Measurements from ENCODE around the gene ZDHHC1.

Gene ZDHHC1

DNA sequence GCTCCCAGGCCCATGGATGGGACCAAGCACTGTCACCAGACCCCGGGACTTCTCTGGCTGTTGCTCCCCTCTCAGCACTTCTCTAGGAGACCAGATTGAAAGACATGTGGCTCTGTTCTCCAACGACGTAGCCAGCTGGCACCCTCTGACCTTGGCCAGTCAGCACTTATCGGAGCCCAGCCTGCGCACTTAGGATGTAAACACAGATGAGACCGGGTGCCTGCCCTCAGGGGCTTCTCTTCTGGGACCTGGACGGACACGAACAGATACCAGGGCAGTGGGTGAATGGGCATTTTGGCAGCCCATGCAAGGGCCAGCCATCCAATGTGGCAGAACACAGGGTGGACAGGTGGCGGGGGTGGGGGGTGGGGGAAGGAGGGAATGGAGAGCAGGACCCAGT, 6.6 kb downstream of the ZDHHC1 start:
- DNase-seq (ENCODE audit: low read depth) = no peak

DNA sequence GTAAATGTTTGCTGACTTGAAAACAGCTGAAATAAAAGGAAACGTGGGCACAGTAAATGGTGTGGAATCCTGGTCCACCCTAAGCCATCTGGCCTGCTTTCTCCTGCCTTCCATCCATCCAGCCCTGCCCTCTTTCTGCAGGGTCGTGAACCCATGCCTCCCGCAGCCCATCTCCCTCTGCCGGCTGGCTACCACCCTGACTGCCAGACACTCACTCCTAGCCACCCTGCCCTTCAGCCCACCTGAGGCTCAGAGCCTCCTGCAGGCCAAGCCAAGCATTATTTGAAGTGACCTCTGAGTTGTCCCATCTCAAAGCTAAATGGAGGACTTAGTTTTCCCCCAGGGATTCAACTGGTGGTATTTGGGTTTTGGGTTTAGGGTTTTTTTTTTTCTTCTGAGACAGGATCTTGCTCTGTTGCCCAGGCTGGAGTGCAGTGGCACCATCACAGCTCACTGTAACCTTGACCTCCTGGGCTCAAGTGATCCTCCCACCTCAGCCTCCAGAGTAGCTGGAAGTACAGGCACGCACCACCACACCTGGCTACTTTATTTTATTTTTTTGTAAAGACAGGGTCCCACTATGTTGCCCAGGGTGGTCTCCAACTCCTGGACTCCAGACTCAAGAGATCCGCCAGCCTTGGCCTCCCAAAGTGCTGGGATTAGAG, 8.4 kb downstream of the ZDHHC1 start:
- no peak for DNase-seq (ENCODE audit: low read depth)

DNA sequence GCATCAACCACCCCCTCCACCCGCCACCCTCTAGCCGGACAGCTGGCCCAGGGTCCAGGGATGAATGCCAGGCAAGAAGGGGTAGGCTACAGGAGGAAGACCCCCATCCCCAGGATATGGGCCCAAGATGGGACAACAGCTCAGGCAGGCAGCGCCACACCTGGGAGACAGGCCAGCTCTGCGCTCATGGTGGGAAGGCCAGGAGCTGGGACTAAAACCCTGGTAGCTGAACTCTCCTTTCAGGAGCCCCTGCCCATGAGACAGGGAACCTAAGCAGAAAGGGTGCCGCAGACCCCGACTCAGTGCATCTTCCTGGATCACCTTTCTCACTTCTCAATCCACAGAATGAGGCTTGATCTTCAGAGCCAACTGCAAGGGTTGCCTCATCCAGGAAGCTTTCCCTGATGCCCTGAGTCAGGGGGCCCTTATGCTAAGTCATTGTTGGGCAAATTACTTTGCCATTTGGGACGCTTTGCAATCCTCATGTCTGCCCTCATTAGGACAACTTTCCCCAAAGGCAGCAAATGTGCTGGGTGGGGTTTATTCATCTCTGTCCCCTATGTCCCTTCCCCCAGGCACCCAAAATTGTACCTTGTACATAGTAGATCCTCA, 9.0 kb downstream of the ZDHHC1 start:
- DNase-seq (ENCODE audit: low read depth) = no peak

DNA sequence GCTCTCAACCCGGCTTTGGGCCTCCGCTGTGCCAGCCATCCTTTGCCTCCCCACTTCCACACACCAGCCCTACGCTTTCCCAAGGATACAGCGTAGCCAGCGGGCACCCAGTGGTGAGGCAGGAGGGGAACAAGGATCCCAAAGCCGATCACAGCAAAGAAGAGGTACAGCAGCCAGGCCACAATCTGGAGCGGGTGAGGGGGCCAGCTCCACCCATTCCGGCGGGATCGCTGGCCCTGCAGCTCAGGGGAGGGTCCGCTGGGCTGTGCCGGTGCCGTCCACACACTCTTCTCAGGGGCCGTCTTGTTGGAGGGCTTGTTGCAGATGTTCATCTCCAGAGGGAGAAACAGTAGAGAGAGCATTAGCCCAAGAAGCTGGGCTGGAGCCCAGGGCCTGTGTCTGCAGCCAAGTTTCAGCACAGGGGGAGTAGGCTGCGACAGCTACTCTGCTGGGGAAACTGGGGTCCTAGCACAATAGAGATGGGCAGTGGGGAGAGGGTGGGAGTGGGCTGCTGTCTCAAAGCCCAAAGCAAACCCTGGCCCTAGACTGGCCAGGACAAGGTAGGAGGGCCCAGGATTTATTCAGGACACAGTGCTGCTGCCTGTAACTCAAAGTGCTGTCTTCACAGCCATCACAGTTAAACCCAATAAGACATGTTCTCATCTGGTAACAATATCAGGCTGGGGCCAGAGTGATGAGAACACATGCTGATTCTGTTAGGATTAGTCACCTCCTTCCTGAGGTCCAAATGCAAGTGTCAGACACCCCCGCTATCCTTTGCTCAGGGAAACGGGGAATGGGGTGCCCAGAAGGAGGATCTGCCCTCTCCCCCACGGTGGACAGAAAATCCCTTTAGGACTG, 9.9 kb downstream of the ZDHHC1 start:
- DNase-seq (ENCODE audit: low read depth) = peak; percentile 68

DNA sequence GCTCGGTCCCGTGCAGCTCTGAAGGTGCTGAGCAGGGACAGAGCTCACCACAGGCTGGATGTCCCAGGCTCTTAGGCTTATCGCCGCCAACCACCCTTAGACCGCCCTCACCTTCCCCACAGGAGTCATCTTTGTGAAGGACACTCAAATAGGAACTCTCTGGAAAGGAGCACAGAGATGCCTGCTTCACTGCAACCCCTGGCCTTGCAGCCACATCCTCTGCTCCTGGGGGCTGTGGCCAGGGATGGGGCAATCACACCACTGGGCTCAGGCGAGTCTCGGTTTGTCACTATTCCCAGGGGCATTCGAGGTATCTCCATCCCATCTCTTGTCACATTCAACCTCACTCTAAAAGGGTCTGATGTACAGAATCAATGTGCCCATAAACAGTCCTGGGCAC, 10.9 kb downstream of the ZDHHC1 start:
- no peak for DNase-seq (ENCODE audit: low read depth)

DNA sequence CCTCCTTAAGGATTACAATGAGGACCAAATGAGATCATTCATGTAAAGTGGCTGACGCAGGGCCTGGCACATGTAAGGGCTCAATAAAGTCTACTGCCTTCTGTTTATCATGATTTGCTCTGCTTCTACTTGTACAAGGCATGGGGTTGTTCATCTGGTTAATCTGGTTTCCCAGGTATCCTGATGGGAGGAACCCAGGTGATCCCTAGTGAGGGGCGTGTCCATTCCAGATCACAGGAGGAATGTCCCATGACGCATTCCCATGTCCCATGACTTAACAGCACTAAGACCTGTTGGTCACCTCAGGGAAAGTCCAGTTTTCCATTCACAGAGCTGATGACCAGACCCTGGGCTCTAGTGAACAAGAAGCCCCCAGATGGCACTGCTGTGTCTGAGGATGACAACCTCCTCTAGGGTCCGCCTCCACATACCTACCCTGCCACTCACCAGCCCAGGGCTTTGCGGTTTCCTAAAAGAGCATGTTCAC, 11.5 kb downstream of the ZDHHC1 start:
- no peak for DNase-seq (ENCODE audit: low read depth)

DNA sequence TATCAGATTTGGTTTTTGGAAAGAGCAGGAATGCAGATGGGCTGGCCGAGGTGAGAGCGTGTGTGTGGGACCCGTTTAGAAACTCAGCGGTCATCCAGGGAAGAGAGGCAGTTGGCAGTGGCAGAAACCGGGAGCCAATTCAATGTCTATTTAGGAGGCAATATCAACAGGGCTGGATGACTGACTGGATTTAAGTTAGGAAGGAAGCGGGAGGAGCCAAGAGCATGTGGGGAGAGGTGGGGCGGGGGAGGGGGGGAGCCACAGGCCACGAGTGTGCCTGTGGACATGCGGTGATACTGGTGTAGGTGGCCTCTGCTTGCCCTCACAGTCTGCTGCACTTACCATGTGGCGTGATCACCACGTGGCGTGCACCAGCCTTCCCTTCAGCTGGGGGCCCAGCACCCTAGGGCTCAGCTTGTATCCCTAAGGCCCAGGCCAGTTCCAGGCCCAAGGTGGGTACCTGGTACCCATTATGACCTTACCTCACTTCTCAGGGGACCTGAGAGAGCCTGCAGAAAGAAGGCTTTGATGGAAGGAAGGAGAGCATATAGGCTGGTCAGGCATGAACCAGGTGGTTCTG, 12.2 kb downstream of the ZDHHC1 start:
- no peak for DNase-seq (ENCODE audit: low read depth)

DNA sequence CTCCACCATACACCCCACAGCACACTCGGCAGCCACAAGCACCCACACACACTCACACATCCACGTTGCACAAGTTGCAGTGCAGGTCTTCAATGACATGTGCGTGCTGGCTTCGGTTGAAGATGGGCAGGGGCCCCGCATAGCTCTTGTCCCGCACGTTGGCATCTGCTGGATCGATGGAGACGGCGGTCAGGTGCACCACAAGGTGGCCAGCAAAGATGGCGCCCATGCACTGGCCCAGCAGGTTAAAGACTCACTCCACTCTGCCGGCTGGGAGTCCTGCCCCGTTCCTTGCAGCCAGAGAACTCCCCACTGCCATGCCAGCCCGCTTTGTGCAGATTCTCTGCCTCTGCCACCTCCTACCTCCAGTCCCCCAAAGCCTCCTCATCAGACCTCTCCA, 15.4 kb downstream of the ZDHHC1 start:
- DNase-seq (ENCODE audit: low read depth) = no peak

DNA sequence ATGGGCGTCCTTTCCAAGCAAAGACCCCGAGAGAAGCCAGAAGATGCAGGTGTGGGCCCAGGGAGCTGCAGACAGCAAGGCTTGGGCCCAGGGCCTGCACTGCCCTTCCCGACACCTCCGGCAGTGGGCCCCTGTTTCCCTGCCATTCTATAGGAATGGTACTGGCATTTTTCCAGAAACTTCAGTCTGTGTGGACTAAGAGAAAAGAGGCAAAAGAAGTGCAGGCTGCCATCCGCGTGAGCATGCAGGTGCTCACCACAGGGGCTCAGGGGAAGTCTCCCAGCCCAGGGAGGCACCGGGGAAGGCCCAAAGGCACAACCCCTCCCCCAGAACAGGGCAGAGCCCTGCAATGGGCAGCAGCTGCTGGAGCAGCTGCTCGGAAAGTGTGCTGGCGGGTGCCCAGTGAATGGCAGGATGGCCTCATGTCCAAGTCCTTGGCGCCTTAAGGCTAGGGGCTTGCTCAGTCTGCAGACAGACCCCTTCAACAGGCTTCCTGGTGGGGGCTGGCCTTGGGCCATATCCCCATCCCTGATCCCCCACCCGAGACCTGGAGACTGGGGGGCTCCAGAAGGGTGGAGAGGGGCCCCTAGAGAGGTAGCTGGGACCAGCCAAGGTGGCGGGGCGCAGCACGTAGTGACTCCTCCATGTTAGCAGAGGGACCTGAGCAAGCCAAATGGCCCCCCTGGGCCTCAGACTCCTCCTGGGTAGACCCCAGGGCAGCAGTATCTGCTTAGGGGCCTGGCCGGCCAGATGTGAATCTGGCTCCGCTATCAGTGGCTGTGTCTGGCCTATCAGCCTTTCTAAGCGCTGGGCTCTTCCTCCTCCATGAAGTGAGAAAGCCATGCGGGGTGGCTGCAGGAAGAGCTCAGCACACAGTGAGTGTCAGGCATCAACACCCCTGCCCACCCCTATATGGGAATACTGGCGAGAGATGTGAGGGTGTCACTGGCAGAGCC, 16.2 kb downstream of the ZDHHC1 start:
- no peak for DNase-seq (ENCODE audit: low read depth)

DNA sequence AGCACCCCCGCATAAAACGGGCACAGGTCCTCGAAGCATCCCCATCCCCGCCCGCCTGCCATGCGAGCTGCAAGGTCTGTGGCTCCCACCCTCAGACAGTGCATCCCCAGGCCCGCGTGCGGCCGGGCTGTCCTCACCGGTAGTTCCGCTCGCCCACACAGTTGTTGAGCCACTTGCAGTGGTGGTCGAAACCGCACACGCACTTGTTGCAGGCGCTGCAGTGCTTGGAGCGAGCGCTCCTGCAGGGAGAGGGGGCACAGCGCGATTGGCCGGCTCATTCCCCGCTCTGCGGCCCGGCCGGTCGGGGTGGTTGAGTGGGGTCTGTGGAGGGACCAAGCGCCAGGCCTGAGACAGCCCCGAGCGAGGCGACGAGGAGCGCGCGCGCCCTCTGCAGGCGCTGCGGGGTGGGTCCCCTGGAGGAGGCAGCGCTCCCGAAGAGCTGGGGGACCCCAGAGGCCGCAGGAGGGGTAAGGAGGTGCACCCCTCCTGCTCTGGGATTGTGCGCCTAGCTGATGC, 17.0 kb downstream of the ZDHHC1 start:
- DNase-seq (ENCODE audit: low read depth) = no peak

DNA sequence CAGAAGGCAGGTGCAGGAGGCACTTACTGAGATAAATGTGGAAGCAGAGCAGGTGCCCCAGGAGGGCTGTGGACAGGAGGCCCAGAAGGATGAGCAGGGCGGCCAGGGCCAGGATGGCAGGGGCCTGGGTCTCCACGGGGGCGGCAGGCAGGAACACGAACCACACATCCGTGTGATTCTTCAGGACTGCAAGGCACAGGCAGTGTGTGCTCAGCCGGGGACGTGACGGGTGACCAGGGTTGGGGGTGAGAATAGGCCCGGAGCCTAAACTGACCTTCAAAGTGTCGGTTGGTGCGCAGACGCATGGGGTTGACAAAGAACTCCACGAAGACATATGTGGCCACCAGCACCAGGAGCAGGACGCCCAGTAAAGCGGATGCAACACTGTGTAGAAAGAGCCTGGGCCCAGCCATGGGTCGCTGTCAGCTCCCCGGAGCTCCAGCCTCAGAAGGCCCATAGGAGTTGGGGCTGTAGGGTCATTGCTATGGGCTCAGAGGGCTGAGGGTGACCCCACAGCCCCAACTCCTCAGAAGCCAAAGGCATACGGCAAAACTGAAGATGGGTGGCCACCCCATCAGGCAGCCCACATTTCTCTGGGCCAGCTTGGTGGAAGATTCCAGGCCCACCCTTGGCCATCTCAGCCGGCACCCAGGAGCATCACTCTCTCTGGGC, 17.6 kb downstream of the ZDHHC1 start:
- no peak for DNase-seq (ENCODE audit: low read depth)

DNA sequence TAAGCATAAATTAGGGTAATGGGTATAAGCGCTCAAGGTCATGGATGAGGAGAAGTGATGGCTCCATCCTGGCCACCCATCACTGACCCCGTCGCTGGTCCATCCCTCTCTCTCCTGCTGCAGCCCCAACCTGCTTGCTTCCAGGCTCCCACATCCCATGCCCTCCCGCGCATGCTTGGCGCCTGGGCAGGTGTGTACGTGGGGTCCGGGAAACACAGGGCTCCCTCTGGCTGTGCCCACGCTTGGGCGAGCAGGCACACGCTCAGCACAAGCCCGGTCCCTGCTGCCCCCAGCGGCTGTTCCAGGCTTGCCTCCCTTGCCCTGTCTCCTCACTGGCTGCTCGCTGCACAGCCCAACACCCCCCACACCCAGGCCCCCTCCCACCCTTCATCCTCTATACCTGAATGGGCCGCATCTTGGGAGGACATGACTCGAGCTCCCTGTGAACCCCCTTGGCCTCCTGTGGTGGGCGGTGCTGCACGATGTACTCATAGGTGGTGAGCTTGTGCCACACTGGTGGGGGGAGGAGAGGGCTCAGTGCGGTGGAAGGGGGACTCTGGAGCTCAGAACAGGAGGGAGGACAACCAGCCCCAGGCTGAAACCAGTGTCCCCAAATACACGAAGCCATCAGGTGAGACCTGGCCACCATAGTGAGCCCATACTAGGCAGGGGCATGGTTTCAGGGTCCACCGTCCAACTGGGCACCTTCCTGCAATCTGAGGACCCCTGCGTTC, 18.3 kb downstream of the ZDHHC1 start:
- no peak for DNase-seq (ENCODE audit: low read depth)

DNA sequence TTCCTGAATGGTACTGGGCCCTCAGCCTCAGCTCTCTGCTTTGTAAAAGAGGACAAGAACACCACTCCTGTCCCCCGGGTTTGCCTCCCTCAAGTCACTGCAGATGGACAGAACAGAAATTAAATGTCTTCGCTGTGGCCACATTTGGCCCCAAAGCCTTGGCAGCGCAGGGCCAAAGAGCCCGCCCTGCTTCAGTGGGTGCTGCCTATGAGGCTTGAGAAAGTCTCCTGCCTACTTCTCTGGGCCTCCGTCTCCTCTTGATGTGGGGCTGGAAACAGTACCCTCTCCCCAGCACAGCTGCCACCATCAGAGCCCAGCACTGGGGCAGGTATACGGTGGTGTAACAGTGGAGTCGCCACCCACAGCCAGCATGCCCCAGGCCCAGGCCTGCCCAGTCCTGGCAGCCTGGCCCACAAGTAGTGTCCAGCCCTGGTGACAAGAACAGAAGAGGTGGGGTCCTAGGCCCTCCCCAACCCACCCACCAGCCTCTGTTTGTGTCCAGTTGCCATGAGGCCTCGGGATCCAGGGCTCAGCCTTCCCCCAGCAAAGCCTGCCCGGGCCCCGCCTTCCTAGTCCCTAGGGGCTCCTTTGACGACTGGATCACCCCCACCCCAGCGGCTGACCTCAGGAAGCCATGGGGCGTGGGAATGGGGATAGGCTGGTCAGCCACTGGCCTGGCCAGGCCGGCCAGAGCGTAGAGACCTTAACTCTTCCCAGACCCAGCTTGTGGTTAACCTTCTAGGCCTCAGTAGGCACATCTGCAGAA, 19.1 kb downstream of the ZDHHC1 start:
- no peak for DNase-seq (ENCODE audit: low read depth)

DNA sequence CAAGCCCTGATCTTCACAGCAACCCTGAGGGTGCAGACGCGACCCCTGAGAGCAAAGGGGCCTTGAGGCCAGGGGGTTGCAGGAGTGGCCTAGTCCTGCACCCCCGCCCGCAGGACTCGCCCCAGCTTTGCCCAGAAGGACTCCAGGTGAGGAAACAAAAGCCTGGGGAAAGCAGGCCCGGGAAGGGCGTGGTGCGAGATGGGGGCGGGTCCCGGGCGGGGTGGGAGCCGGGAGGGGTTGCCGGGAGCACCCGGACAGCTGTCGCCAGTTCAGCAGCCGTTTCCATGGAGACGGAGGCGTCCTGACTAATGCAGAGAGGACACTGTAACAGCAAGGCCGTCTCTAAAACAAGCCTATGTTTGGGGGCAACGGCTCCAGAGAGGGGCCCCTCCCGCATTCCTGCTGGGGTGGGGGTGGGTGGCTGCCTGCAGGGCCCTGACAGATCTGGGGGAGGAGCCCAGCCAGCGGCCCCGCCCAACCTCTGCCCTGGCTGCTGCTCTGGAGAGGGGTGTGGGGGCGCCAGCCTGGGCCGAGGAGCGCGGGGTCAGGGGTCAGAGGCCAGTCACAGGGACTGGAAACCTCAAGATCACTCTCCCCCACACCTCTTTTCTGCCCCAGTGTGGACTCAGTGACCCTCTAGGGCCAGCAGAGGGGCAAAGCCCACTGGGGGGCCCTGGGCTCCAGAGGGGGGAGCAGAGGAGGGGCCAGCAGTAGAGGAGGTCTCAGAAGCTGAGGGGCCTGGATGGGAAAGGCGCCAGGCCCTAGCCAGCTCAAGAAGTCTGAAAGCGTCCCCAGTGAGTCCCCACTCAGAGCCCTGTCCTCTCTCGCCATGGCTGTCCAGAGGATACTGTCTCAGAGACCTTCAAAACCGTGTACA, 19.9 kb downstream of the ZDHHC1 start:
- no peak for DNase-seq (ENCODE audit: low read depth)

DNA sequence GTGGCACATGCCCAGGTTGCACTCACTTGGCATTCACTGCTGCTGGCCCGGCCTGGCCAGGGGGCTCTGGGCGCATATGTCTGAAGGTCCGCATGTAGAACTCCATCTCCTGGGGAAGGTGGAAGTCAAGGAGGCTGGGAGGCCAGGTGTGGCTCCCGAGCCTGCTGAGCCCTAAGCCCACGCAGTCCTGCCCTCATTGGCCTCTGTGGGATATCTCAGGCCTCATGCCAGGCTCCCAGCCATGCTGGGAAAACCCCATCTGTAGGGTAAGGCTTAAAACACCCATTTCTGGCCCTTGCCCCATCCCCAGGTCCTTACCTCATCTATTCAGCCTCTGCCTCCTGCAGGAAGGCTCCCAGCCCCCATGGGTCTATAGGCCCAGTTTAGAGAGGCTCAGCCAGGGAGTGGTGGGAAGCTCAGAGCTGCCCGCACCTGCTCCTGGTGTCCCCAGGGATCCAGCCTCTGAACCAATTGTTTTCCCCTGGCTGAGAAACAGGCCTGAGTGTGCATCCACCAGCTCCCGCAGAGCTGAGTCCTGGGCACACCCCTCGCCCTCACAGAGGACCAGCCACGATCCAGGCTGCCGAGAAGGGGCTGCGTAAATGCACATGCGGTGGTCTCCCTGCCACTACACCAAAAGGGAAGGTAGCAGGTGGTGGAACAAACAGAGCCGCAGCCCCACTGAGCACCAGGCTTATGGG, 20.7 kb downstream of the ZDHHC1 start:
- no peak for DNase-seq (ENCODE audit: low read depth)

DNA sequence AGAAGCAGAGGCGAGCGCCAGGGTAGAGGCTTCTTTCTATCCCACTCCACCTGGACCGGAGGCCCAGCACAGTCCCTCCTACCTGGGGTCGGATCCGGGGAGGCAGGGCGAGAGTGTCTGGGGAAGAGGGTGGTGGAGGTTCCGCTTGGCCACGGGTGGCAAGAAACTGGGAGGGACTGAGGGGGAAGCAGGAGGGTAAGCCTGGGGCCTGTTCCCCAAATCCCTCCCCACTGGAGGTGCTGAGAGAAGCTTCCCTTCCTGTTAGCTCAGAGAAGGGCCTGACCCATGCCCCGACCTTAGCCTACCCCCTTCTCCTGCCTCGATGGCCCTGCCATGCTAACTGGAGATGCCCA, 21.2 kb downstream of the ZDHHC1 start:
- no peak for DNase-seq (ENCODE audit: low read depth)

All from HS-5 (cell line).